ENCODE measurements around the gene TBXAS1. TPM values are rescaled to one million over a fixed set of nuclear protein-coding genes. Genes with fewer than 3 reads are reported as not detected.

TBXAS1 gene
- total and polyA plus RNA-seq, 5 experiments from 2014 or later = 0.41 to 2.7 (median 1.1) TPM

GRCh38 chr7:139948587-139949335, 119.7 kb downstream of the TBXAS1 start:
- Mint-ChIP-seq H3K9me3 (peaks cover 4 to 29% (median 20%) of the 10 kb centered on the region in 9 donors), H3K27ac (no peak overlapping the region), H3K4me3 (no peak overlapping the region), H3K27me3 (peaks cover 0 to 16% (median 3%) of the 10 kb centered on the region in 5 donors), H3K36me3 (peaks cover 0 to 23% (median 2%) of the 10 kb centered on the region in 3 donors), H3K4me1 (no peaks in the 10 kb centered on the region)
- POLR2A ChIA-PET = no interaction called here
- ATAC-seq (no peak), DNase-seq (no peak)

- no peak for ATAC-seq
- no peak overlapping the region for H3K4me3 Mint-ChIP-seq
- peaks cover 0 to 16% (median 0%) of the 10 kb centered on the region in 5 donors for H3K27me3 Mint-ChIP-seq
- H3K27ac Mint-ChIP-seq = no peak overlapping the region
- H3K9me3 Mint-ChIP-seq = peaks cover 4 to 29% (median 18%) of the 10 kb centered on the region in 9 donors
- POLR2A ChIA-PET = interaction anchor here (0.7 kb wide), 1 partner anchor 14 kb away, joined by 5 read pairs; no protein-coding TSS in a partner anchor
- no peak for DNase-seq
- H3K4me1 Mint-ChIP-seq = no peaks in the 10 kb centered on the region
- H3K36me3 Mint-ChIP-seq = peaks cover 0 to 23% (median 2%) of the 10 kb centered on the region in 3 donors
These were observed 120.6 kb downstream of the TBXAS1 start for GRCh38 chr7:139949629-139950028.

- Mint-ChIP-seq H3K4me1 (no peaks in the 10 kb centered on the region), H3K27ac (no peak overlapping the region), H3K36me3 (peaks cover 0 to 12% (median 2%) of the 10 kb centered on the region in 3 donors), H3K27me3 (peaks cover 0 to 10% (median 0%) of the 10 kb centered on the region in 5 donors), H3K4me3 (no peak overlapping the region), H3K9me3 (peaks cover 0 to 18% (median 11%) of the 10 kb centered on the region in 9 donors)
- DNase-seq (no peak), ATAC-seq (no peak)
- POLR2A ChIA-PET = no interaction called here
These were observed 121.9 kb downstream of the TBXAS1 start for GRCh38 chr7:139950881-139951525.

GRCh38 chr7:139953229-139953628, 124.2 kb downstream of the TBXAS1 start:
- Mint-ChIP-seq H3K27me3 (peaks cover 0 to 1% (median 0%) of the 10 kb centered on the region in 5 donors), H3K36me3 (no peaks in the 10 kb centered on the region), H3K9me3 (peaks cover 0 to 6% (median 0%) of the 10 kb centered on the region in 9 donors), H3K27ac (no peak overlapping the region), H3K4me3 (no peak overlapping the region), H3K4me1 (no peaks in the 10 kb centered on the region)
- POLR2A ChIA-PET = no interaction called here
- ATAC-seq (no peak), DNase-seq (no peak)

GRCh38 chr7:139955109-139955820, 126.2 kb downstream of the TBXAS1 start:
- POLR2A ChIA-PET = no interaction called here
- peaks cover 0 to 1% (median 0%) of the 10 kb centered on the region in 5 donors for H3K27me3 Mint-ChIP-seq
- H3K36me3 Mint-ChIP-seq = no peaks in the 10 kb centered on the region
- ATAC-seq (no peak), DNase-seq (no peak)
- no peak overlapping the region for H3K4me3 Mint-ChIP-seq
- H3K4me1 Mint-ChIP-seq = no peaks in the 10 kb centered on the region
- no peak overlapping the region for H3K27ac Mint-ChIP-seq
- no peaks in the 10 kb centered on the region for H3K9me3 Mint-ChIP-seq

GRCh38 chr7:139958599-139959284, 129.7 kb downstream of the TBXAS1 start:
- DNase-seq (no peak), ATAC-seq (no peak)
- Mint-ChIP-seq H3K4me1 (no peaks in the 10 kb centered on the region), H3K27ac (no peak overlapping the region), H3K36me3 (no peaks in the 10 kb centered on the region), H3K9me3 (no peaks in the 10 kb centered on the region), H3K27me3 (no peaks in the 10 kb centered on the region), H3K4me3 (no peak overlapping the region)
- POLR2A ChIA-PET = no interaction called here

- H3K4me1 Mint-ChIP-seq = no peaks in the 10 kb centered on the region
- no peak for ATAC-seq
- H3K9me3 Mint-ChIP-seq = no peaks in the 10 kb centered on the region
- no peaks in the 10 kb centered on the region for H3K27me3 Mint-ChIP-seq
- no peak overlapping the region for H3K4me3 Mint-ChIP-seq
- POLR2A ChIA-PET = interaction anchor here (0.5 kb wide), 1 partner anchor 270 kb away, joined by 5 read pairs; no protein-coding TSS in a partner anchor
- H3K36me3 Mint-ChIP-seq = no peaks in the 10 kb centered on the region
- no peak overlapping the region for H3K27ac Mint-ChIP-seq
- DNase-seq = no peak
These were observed 130.2 kb downstream of the TBXAS1 start for GRCh38 chr7:139959285-139959628.

GRCh38 chr7:139959718-139960117, 130.7 kb downstream of the TBXAS1 start:
- Mint-ChIP-seq H3K9me3 (no peaks in the 10 kb centered on the region), H3K4me1 (no peaks in the 10 kb centered on the region), H3K4me3 (no peak overlapping the region), H3K27me3 (no peaks in the 10 kb centered on the region), H3K27ac (no peak overlapping the region), H3K36me3 (no peaks in the 10 kb centered on the region)
- no peak for ATAC-seq
- POLR2A ChIA-PET = interaction anchor here (0.5 kb wide), 1 partner anchor 269 kb away, joined by 5 read pairs; no protein-coding TSS in a partner anchor
- DNase-seq = no peak

GRCh38 chr7:139960157-139960556, 131.1 kb downstream of the TBXAS1 start:
- DNase-seq = no peak
- H3K27ac Mint-ChIP-seq = no peak overlapping the region
- H3K27me3 Mint-ChIP-seq = no peaks in the 10 kb centered on the region
- POLR2A ChIA-PET = no interaction called here
- no peaks in the 10 kb centered on the region for H3K36me3 Mint-ChIP-seq
- H3K4me1 Mint-ChIP-seq = no peaks in the 10 kb centered on the region
- H3K4me3 Mint-ChIP-seq = no peak overlapping the region
- no peak for ATAC-seq
- no peaks in the 10 kb centered on the region for H3K9me3 Mint-ChIP-seq

- Mint-ChIP-seq H3K4me3 (no peak overlapping the region), H3K27ac (no peak overlapping the region), H3K4me1 (peaks cover 0 to 4% (median 0%) of the 10 kb centered on the region in 4 donors), H3K36me3 (no peaks in the 10 kb centered on the region), H3K27me3 (peaks cover 0 to 6% (median 0%) of the 10 kb centered on the region in 5 donors), H3K9me3 (no peaks in the 10 kb centered on the region)
- POLR2A ChIA-PET = no interaction called here
- ATAC-seq (no peak), DNase-seq (no peak)
These were observed 137.0 kb downstream of the TBXAS1 start for GRCh38 chr7:139965942-139966628.

GRCh38 chr7:139966949-139967348, 137.9 kb downstream of the TBXAS1 start:
- H3K27ac Mint-ChIP-seq = no peak overlapping the region
- H3K27me3 Mint-ChIP-seq = peaks cover 0 to 6% (median 0%) of the 10 kb centered on the region in 5 donors
- no peak for DNase-seq
- no peak for ATAC-seq
- H3K9me3 Mint-ChIP-seq = no peaks in the 10 kb centered on the region
- peaks cover 0 to 4% (median 0%) of the 10 kb centered on the region in 4 donors for H3K4me1 Mint-ChIP-seq
- H3K36me3 Mint-ChIP-seq = no peaks in the 10 kb centered on the region
- POLR2A ChIA-PET = no interaction called here
- no peak overlapping the region for H3K4me3 Mint-ChIP-seq

GRCh38 chr7:139968931-139969330, 139.9 kb downstream of the TBXAS1 start:
- no peak for DNase-seq
- Mint-ChIP-seq H3K4me3 (no peak overlapping the region), H3K27me3 (peaks cover 0 to 6% (median 0%) of the 10 kb centered on the region in 5 donors), H3K27ac (no peak overlapping the region), H3K36me3 (no peaks in the 10 kb centered on the region), H3K4me1 (peaks cover 0 to 4% (median 0%) of the 10 kb centered on the region in 4 donors), H3K9me3 (no peaks in the 10 kb centered on the region)
- POLR2A ChIA-PET = no interaction called here
- no peak for ATAC-seq
